Thyroid gland (tissue), 4 donors: ENCODE data around the gene CCL20.

Experiments used
- POLR2A ChIP-seq, 2 donors: fragments of 450-650 bp; IDR thresholded peaks; one replicate each; pipeline ENCODE4 v1.6.1; 2017; ENCODE audit warnings: antibody characterized with exemption in 2 of 2, mild to moderate bottlenecking in 2 of 2, moderate library complexity in 1 of 2
- TF ChIP-seq, protein P1 (sequence below), 6 experiments: fragments of 200-600 bp in 3 of 6; fragments of 450-650 bp in 3 of 6; sonication (generic) in 3 of 6; IDR thresholded peaks; one replicate each; pipeline ENCODE4 v1.5.1; 2016 to 2019; ENCODE audit warnings: antibody characterized with exemption in 6 of 6, mild to moderate bottlenecking in 2 of 6, inconsistent platforms in 1 of 6, moderate library complexity in 1 of 6

GRCh38 chr2:227805578-227805977 is 8.1 kb upstream of the CCL20 start:
- TF ChIP-seq, protein P1, sequence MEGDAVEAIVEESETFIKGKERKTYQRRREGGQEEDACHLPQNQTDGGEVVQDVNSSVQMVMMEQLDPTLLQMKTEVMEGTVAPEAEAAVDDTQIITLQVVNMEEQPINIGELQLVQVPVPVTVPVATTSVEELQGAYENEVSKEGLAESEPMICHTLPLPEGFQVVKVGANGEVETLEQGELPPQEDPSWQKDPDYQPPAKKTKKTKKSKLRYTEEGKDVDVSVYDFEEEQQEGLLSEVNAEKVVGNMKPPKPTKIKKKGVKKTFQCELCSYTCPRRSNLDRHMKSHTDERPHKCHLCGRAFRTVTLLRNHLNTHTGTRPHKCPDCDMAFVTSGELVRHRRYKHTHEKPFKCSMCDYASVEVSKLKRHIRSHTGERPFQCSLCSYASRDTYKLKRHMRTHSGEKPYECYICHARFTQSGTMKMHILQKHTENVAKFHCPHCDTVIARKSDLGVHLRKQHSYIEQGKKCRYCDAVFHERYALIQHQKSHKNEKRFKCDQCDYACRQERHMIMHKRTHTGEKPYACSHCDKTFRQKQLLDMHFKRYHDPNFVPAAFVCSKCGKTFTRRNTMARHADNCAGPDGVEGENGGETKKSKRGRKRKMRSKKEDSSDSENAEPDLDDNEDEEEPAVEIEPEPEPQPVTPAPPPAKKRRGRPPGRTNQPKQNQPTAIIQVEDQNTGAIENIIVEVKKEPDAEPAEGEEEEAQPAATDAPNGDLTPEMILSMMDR (IDR thresholded peaks at IDR 0.05), result no peak
- no peak for TF ChIP-seq POLR2A (IDR thresholded peaks at IDR 0.05)
